Measurements from ENCODE around the gene USP6. TPM values are rescaled to one million over a fixed set of nuclear protein-coding genes. Genes with fewer than 3 reads are reported as not detected.

USP6 gene
- total and polyA plus RNA-seq, 2 of the 13 experiments (the other 11 are each of a cell fraction or from before 2014, with no cell fraction given): 0.04 TPM; not detected in 1

DNA sequence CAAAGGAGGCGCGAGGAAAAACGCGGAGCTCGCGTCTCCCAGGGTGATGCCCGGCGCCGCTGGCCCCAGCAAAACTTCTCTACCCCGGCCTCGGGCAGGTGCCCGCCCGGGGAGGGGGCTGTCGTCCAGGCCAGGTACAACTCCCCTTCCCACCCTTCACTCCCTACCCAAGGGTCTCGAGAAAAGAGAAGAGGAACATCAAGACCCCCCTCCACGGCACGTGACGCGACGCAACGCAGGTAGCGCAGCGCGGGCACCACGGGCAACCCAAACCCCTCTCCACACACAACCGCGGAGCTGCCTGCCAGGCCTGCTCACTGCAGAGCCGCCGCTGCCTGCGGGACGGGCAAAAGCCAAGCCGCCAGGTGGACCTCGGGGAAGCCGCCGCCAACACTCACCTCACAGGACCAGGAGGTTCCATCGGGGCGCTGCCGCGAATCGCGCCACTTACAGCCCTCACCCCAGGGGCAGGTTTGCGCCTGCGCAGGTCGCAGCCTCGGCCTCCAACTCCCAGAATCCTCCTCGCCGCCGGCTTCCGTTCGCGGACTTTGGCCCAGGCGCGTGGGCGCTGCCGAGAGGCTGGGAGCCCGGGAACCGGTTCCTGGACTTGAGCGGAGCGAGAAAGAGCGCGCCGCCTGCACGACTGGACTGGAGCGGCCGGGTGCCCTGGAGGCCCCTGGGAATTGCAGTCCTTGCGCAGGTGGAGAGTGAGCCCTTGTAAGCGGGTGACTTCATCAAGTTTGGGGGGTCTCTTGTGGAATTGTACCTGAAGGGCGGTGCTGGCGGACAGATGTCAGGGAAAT lies 4.2 kb upstream of the USP6 start, which contains the start of gene ZNF232 (continued):
- TF ChIP-seq, protein P1, sequence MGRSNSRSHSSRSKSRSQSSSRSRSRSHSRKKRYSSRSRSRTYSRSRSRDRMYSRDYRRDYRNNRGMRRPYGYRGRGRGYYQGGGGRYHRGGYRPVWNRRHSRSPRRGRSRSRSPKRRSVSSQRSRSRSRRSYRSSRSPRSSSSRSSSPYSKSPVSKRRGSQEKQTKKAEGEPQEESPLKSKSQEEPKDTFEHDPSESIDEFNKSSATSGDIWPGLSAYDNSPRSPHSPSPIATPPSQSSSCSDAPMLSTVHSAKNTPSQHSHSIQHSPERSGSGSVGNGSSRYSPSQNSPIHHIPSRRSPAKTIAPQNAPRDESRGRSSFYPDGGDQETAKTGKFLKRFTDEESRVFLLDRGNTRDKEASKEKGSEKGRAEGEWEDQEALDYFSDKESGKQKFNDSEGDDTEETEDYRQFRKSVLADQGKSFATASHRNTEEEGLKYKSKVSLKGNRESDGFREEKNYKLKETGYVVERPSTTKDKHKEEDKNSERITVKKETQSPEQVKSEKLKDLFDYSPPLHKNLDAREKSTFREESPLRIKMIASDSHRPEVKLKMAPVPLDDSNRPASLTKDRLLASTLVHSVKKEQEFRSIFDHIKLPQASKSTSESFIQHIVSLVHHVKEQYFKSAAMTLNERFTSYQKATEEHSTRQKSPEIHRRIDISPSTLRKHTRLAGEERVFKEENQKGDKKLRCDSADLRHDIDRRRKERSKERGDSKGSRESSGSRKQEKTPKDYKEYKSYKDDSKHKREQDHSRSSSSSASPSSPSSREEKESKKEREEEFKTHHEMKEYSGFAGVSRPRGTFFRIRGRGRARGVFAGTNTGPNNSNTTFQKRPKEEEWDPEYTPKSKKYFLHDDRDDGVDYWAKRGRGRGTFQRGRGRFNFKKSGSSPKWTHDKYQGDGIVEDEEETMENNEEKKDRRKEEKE (IDR thresholded peaks at IDR 0.05): no peak
- TF ChIP-seq, protein P2, sequence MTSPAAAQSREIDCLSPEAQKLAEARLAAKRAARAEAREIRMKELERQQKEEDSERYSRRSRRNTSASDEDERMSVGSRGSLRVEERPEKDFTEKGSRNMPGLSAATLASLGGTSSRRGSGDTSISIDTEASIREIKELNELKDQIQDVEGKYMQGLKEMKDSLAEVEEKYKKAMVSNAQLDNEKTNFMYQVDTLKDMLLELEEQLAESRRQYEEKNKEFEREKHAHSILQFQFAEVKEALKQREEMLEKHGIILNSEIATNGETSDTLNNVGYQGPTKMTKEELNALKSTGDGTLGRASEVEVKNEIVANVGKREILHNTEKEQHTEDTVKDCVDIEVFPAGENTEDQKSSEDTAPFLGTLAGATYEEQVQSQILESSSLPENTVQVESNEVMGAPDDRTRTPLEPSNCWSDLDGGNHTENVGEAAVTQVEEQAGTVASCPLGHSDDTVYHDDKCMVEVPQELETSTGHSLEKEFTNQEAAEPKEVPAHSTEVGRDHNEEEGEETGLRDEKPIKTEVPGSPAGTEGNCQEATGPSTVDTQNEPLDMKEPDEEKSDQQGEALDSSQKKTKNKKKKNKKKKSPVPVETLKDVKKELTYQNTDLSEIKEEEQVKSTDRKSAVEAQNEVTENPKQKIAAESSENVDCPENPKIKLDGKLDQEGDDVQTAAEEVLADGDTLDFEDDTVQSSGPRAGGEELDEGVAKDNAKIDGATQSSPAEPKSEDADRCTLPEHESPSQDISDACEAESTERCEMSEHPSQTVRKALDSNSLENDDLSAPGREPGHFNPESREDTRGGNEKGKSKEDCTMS (CRISPR knock-in tag; conservative IDR thresholded peaks at IDR 0.05): no peak
- TF ChIP-seq MLXIP (CRISPR knock-in tag; IDR thresholded peaks at IDR 0.05; ENCODE audit: borderline replicate concordance): no peak
- TF ChIP-seq, protein P3, sequence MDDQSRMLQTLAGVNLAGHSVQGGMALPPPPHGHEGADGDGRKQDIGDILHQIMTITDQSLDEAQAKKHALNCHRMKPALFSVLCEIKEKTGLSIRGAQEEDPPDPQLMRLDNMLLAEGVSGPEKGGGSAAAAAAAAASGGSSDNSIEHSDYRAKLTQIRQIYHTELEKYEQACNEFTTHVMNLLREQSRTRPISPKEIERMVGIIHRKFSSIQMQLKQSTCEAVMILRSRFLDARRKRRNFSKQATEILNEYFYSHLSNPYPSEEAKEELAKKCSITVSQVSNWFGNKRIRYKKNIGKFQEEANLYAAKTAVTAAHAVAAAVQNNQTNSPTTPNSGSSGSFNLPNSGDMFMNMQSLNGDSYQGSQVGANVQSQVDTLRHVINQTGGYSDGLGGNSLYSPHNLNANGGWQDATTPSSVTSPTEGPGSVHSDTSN (CRISPR knock-in tag; IDR thresholded peaks at IDR 0.05; ENCODE audit: borderline replicate concordance): 0 out of 2 replicates have a peak, but pooled peaks have one; percentile 22
- peak; percentile 78; the same call in 1 of the 2 replicates for TF ChIP-seq NFKB2 (CRISPR knock-in tag; IDR thresholded peaks at IDR 0.05; ENCODE audit: borderline replicate concordance)
- TF ChIP-seq ATAD3A (CRISPR knock-in tag; IDR thresholded peaks at IDR 0.05): no peak
- TF ChIP-seq NR2F1 (CRISPR knock-in tag; IDR thresholded peaks at IDR 0.05): no peak
- peak; percentile 83; the same call in 1 of the 2 replicates for TF ChIP-seq ZNF670 (CRISPR knock-in tag; IDR thresholded peaks at IDR 0.05; ENCODE audit: borderline replicate concordance)
- TF ChIP-seq SRF (IDR thresholded peaks at IDR 0.05; ENCODE audit: low read depth, low read length): no peak
- no peak for TF ChIP-seq ZNF17 (CRISPR knock-in tag; IDR thresholded peaks at IDR 0.05)
- TF ChIP-seq, protein P4, sequence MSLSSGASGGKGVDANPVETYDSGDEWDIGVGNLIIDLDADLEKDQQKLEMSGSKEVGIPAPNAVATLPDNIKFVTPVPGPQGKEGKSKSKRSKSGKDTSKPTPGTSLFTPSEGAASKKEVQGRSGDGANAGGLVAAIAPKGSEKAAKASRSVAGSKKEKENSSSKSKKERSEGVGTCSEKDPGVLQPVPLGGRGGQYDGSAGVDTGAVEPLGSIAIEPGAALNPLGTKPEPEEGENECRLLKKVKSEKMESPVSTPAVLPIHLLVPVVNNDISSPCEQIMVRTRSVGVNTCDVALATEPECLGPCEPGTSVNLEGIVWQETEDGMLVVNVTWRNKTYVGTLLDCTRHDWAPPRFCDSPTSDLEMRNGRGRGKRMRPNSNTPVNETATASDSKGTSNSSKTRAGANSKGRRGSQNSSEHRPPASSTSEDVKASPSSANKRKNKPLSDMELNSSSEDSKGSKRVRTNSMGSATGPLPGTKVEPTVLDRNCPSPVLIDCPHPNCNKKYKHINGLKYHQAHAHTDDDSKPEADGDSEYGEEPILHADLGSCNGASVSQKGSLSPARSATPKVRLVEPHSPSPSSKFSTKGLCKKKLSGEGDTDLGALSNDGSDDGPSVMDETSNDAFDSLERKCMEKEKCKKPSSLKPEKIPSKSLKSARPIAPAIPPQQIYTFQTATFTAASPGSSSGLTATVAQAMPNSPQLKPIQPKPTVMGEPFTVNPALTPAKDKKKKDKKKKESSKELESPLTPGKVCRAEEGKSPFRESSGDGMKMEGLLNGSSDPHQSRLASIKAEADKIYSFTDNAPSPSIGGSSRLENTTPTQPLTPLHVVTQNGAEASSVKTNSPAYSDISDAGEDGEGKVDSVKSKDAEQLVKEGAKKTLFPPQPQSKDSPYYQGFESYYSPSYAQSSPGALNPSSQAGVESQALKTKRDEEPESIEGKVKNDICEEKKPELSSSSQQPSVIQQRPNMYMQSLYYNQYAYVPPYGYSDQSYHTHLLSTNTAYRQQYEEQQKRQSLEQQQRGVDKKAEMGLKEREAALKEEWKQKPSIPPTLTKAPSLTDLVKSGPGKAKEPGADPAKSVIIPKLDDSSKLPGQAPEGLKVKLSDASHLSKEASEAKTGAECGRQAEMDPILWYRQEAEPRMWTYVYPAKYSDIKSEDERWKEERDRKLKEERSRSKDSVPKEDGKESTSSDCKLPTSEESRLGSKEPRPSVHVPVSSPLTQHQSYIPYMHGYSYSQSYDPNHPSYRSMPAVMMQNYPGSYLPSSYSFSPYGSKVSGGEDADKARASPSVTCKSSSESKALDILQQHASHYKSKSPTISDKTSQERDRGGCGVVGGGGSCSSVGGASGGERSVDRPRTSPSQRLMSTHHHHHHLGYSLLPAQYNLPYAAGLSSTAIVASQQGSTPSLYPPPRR (CRISPR knock-in tag; IDR thresholded peaks at IDR 0.05; ENCODE audit: borderline replicate concordance): peak; percentile 54; the same call in 1 of the 2 replicates
- TF ChIP-seq HNRNPLL (IDR thresholded peaks at IDR 0.05; ENCODE audit: low read depth, low read length, poor library complexity, severe bottlenecking): peak; percentile 99

All from HepG2 (cell line).